Measurements from ENCODE around the gene ENOX1.

The ENOX1 gene

GRCh38 chr13:43484432-43485225, 302.1 kb downstream of the ENOX1 start:
- no peak for DNase-seq (ENCODE audit: low spot score)

- DNase-seq (ENCODE audit: low spot score) = no peak
These were observed 302.8 kb downstream of the ENOX1 start for GRCh38 chr13:43483930-43484329.

GRCh38 chr13:43482641-43483040, 304.1 kb downstream of the ENOX1 start:
- DNase-seq (ENCODE audit: low spot score) = no peak

- DNase-seq (ENCODE audit: low spot score) = no peak
These were observed 304.7 kb downstream of the ENOX1 start for GRCh38 chr13:43482026-43482425.

- DNase-seq (ENCODE audit: low spot score) = no peak
These were observed 307.9 kb downstream of the ENOX1 start for GRCh38 chr13:43478902-43479301.

- no peak for DNase-seq (ENCODE audit: low spot score)
These were observed 308.6 kb downstream of the ENOX1 start for GRCh38 chr13:43478211-43478610.

- DNase-seq (ENCODE audit: low spot score) = no peak
These were observed 311.6 kb downstream of the ENOX1 start for GRCh38 chr13:43475140-43475539.

- DNase-seq (ENCODE audit: low spot score) = no peak
These were observed 313.3 kb downstream of the ENOX1 start for GRCh38 chr13:43473437-43473836.

- no peak for DNase-seq (ENCODE audit: low spot score)
These were observed 313.8 kb downstream of the ENOX1 start for GRCh38 chr13:43472980-43473379.

GRCh38 chr13:43472339-43472738, 314.4 kb downstream of the ENOX1 start:
- no peak for DNase-seq (ENCODE audit: low spot score)

- no peak for DNase-seq (ENCODE audit: low spot score)
These were observed 316.2 kb downstream of the ENOX1 start for GRCh38 chr13:43470610-43471009.

GRCh38 chr13:43469791-43470190, 317.0 kb downstream of the ENOX1 start:
- no peak for DNase-seq (ENCODE audit: low spot score)

- no peak for DNase-seq (ENCODE audit: low spot score)
These were observed 322.1 kb downstream of the ENOX1 start for GRCh38 chr13:43464578-43465264.

GRCh38 chr13:43448605-43449336, 338.0 kb downstream of the ENOX1 start:
- DNase-seq (ENCODE audit: low spot score) = no peak

- no peak for DNase-seq (ENCODE audit: low spot score)
These were observed 340.6 kb downstream of the ENOX1 start for GRCh38 chr13:43446126-43446525.

GRCh38 chr13:43445668-43446067, 341.1 kb downstream of the ENOX1 start:
- no peak for DNase-seq (ENCODE audit: low spot score)

- no peak for DNase-seq (ENCODE audit: low spot score)
These were observed 342.7 kb downstream of the ENOX1 start for GRCh38 chr13:43444081-43444480.

- DNase-seq (ENCODE audit: low spot score) = no peak
These were observed 344.8 kb downstream of the ENOX1 start for GRCh38 chr13:43441899-43442499.

- DNase-seq (ENCODE audit: low spot score) = no peak
These were observed 345.3 kb downstream of the ENOX1 start for GRCh38 chr13:43441464-43441863.

GRCh38 chr13:43434191-43434590, 352.6 kb downstream of the ENOX1 start:
- DNase-seq (ENCODE audit: low spot score) = no peak

GRCh38 chr13:43433691-43434141, 353.1 kb downstream of the ENOX1 start:
- DNase-seq (ENCODE audit: low spot score) = no peak

- DNase-seq (ENCODE audit: low spot score) = no peak
These were observed 353.8 kb downstream of the ENOX1 start for GRCh38 chr13:43432958-43433357.
